NCI-H146 (cell line): Measurements from ENCODE around the gene MRNIP.

Experiments used
- DNase-seq: peaks from one replicate; lab custom pipeline; 2025; lab: John Stamatoyannopoulos, UW

Gene MRNIP, protein sequence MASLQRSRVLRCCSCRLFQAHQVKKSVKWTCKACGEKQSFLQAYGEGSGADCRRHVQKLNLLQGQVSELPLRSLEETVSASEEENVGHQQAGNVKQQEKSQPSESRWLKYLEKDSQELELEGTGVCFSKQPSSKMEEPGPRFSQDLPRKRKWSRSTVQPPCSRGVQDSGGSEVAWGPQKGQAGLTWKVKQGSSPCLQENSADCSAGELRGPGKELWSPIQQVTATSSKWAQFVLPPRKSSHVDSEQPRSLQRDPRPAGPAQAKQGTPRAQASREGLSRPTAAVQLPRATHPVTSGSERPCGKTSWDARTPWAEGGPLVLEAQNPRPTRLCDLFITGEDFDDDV

DNA sequence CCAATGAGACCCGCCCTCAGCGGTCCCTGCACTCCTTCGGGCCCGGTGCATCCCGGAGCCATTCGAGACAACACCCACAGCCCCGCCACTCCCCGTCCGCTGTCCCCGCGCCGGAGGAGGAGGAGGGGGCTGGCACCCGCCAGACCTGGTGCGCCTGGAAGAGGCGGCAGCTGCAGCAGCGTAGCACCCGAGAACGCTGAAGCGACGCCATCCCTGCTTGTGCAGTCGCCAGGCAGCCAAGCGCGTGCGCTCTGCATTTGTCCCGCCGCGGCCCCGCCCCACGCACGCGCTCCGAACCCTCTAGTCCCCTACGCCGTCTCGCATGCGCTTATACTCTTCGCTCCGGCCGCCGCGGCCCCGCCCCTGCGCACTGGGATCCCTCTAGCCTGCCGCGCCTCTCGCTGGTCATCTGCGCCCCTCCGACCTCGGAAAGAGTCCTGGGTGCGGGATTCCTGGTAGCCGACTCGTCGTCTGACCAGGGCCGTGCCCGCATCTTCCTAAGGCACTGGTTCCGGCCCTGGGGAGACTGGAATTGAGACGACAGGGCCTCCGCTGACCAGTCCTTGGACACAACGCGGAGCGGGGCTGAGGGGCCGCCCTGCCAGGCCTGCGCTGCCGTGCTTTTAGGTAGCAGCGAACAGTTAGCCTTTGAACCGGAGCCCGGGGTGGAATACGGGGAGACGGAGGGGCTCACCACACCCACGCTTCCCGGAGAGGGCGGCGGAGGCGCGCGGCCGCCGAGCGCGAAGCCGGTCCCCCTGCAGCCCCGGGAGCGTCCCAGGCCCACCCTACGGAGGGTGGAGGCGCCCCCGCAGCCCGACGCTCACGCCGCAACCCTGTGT, at the start of gene MRNIP:
Gene MRNIP (minus strand): TSS at position 232 of the 842 bp plus-strand sequence. CDS start 21 bp downstream, at position 211.
- DNase-seq = peak; percentile 92

DNA sequence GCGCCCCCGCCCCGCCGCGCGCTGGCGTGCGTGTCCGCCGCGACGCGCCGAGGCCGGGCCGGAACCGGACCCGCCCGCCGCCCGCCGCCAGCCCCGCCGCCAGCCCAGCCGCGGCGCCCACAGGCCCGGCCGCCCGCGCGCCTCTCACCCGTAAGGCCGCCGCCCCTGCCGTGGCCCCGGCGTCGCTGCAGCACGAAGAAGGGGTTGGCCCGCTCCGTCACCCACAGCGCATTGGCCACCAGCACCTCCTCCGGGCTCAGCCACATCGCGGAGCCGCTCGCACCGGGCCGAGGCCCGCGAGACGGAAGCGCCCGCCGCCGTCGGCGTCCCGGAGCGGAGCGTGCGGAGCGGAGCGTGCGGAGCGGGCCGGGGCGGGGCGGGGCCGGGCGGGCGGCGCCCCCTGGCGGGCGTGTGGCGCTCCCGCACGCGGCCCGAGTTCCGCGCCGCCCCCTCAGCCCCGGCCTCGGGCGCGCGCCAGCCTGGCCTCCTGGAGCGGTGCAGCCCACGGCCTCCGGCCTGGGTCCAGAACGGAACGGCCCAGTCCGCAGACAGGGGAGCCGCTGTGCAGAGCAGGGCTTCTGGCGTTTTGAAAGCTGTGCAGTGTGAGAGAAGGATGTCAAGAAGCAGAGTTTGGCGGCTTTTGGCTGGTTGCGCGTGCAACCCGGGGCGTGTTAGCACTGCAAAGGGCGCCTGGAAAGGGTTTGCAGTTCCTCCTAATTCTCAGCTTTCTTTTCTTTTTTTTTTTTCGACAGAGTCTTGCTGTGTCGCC, 49.1 kb upstream of the MRNIP start, which contains the start of gene TBC1D9B:
Gene TBC1D9B (minus strand): TSS at position 342 of the 769 bp plus-strand sequence. CDS start 76 bp downstream, at position 266.
- peak; percentile 48 for DNase-seq

DNA sequence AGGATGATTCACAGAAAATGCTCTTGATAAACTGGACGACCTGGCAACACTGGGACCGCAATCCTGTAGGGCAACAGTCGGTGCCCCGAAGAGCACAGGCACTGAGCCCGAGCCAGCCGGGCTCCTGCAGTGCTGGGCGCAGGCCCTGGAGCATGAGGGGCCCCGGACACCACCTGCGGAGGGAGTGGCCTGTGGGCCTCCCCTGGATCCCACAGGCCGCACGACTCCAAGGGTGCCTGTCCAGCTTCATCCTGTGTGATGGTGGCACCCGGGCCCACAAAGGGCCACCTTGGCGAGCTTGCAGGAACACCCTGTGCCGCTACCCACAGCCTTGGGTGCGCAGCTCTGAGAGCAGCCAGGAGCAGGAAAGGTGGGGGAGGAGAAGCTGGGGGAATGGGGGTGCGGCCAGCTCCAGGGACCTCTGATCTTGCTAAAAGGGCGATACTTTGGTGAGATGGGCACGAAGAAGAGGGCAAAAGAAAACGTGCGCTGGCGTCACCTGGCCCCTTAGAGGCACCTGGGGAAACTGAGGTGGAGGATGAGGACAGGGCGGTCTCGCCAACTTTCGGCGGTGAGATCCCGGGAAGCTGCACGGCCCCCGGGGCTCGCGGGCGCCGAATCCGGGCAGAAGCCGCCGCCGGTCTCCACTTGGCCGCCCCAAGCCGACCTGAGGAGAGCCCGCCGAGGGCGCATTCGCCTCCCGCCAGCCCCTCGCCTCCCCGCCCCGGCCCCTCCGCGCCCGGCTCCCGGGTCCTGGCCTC, 48.4 kb upstream of the MRNIP start:
- DNase-seq = peak; percentile 33

DNA sequence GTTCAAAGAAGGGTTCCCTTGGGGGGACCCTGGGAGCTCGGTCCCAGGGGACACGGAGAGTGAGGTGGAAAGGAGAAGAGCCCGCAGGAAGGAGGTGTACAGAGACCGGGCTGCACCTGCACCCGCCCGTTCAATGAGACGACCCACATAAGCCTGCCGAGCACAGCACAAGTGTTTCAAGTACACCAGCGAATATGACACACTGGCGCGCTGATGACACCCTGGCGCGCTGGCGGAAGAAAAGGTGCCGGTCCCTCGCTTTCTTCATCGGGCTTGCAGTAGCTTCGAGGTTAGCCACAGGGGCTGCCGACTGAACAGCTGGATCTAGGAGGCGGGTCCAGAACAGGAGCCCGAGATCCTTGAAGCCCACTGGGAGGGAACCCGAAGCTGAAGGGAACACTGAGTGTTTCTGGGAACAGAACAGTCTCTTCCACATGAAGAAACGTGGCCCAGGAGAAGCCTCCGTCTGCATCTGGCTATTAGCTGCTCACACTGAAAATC, 47.7 kb upstream of the MRNIP start:
- DNase-seq = no peak

DNA sequence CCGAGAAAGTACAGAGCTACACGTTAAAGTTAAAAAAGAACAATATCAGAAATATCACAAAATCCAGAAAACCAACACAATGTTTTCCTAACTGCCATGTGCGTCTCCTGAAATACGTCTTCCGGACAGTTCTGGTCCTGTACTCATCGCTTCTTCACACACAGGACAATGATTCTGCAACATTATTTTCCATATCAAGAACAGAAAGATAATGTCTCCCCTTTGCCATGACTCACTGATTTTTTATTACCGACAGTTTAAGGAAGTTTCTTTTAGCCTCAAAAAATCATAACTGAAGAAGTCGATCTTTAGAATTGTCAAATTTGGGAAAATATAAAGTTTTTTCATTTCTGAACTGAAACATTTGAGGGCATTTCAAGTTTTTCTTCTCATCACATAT, 46.5 kb upstream of the MRNIP start:
- DNase-seq = no peak

DNA sequence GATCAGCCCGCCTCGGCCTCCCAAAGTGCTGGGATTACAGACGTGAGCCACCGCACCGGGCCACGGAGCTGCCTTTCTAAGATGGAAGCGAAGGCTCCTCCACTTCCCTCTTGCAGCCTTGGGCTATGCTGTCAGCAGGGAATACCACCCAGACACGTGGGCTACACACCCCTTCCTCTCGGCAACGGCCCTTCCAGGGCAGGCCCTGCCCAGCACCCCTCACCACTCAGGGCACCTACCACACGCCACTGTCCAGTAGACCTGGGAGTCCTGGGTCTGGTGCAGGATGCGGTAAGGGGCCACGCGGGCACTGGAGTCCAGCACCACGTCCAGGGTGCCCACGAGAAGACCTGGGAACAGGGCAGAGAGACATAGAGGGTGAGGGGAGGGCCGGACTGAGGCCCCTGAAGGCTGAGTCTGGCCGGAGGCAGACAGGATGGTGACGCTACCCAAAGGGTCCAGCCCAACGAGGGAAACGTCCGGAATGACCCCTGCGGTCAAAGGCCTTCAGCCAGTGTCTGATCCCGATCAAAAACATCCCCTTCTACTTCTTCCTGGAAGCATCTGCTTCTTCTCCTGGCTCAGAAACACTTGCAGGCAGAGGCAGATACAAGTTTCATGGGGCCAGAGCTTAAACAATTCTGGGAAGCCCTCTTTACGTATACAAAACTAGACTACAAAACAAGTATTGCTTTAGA, 46.0 kb upstream of the MRNIP start:
- DNase-seq = no peak

DNA sequence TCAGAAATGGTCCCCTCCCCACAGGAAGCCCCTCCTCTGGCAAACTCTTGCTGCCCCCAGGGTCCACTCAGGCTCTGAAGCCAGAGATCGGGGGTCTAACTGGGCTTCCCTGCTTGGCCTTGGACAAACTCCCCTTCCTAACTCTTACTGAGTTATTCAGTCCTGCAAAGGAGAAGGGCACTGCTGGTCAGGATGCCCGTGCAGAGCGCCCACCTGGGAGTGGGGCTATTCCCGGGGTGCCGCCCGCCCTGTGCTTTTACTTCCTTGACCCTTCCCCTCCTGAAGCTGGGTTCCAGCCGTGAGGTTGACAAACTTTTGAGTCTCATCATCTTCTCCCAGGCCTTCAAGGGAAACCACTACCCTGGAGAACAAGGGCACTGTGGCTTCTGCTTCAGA, 44.1 kb upstream of the MRNIP start:
- DNase-seq = no peak

DNA sequence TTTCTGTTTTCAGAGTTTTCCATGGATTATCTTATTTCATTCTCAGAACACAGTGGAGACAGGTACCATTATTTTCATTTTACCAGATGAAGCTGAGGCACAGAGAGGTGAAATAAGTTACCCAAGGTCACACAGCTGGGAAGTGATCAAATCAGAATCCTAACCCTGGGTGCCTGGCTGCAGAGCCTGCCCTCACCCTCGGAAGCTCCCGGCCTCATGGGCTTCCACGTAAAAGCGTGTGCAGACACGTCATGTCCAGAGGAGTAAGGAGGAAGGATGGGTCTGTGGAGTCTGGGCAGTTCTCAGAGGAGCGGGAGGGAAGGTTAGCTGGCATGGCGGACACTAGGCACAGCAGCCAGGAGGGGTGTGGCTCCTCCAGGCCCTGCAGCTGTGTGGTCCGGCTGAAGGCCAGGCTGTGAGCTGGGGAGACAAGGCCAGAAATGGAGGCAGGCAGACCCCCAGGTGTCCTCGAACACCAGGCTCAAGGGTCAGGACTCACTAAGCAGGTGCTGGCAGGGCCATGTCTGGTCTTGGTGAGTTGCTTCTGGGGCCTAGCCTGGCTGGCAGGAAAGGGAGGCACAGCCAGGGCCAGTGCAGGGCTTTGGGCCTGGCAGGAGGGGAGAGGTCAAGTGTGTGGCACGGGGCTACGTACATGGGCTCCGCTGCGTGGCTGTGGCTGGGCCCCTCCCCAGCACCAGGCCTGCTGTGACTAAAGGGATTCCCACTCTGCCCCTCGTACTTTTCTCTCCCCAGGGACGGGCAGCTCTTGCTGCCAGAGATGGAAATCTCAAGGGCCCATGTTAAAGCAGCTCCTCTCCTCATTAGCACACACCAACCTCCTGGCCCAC, 43.5 kb upstream of the MRNIP start:
- no peak for DNase-seq

DNA sequence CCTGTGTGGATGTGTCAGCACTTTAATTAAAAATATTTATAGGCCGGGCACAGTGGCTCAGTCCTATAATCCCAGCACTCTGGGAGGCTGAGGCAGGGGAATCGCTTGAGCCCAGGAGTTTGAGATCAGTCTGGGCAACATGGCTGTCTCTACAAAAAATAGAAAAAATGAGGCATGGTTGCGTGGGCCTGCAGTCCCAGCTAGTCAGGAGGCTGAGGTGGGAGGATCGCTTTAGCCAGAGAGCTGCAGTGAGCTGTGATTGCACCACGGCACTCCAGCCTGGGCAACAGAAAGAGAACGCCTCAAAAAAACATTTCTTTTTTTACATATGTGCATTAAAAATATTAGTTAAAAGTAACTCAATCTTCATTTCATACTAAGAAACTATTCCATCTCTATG, 42.8 kb upstream of the MRNIP start:
- DNase-seq = no peak

DNA sequence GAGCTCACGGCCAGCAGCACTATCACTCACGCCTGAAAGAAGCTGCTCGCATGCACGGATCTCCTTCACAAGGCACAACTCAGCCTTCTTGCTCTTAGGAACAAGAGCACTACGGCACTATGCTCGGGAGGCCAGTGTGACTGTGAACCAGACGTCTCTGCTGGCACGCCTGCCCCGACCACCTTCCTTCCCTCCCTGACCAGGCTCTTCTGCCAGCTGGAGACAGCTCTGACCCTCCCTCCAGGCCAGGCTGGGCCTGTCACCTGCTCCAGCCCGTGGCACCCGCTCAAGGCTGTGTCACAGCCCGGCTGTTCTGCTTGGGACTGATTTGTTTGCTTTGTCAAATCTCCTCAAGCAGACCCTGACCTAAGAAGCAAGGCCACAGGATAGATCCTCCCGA, 42.1 kb upstream of the MRNIP start:
- DNase-seq = no peak

DNA sequence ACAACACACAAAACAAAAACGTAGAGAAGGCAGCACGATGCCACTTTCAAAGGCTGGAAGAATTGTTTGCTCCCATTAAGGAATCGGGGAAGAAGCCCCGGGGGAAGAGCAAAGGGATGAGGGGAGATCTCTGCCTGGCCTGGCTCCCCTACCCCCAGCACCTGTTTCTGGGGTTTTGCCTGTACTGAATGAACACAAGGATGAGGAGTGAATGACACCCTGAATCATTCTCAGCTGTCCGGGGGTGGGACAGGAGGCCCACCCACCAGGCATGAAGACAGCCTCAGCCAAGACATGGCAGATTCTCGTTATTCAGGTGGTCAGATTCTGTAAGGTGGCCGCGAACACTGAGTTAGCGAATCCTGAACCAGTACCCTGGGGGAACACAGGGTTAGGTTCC, 41.6 kb upstream of the MRNIP start:
- no peak for DNase-seq

DNA sequence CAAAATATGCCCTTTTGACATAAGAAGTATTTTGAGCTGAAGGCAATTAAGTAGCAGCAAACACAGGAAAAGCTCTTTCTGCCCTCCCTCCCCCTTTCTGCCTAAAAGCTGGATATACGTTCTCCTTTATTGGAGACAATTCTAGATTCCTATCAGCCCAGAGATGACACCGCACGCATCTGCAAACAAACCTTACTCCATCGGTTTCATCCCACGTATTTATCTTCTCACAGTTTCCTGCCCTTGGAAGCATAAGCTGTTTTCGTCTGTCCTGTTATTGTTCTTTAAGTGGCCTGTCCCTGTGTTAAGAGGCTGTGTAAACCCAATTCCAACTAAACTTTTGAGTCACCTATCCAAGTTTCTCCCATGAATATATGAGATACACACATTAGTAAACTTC, 37.2 kb upstream of the MRNIP start:
- no peak for DNase-seq

DNA sequence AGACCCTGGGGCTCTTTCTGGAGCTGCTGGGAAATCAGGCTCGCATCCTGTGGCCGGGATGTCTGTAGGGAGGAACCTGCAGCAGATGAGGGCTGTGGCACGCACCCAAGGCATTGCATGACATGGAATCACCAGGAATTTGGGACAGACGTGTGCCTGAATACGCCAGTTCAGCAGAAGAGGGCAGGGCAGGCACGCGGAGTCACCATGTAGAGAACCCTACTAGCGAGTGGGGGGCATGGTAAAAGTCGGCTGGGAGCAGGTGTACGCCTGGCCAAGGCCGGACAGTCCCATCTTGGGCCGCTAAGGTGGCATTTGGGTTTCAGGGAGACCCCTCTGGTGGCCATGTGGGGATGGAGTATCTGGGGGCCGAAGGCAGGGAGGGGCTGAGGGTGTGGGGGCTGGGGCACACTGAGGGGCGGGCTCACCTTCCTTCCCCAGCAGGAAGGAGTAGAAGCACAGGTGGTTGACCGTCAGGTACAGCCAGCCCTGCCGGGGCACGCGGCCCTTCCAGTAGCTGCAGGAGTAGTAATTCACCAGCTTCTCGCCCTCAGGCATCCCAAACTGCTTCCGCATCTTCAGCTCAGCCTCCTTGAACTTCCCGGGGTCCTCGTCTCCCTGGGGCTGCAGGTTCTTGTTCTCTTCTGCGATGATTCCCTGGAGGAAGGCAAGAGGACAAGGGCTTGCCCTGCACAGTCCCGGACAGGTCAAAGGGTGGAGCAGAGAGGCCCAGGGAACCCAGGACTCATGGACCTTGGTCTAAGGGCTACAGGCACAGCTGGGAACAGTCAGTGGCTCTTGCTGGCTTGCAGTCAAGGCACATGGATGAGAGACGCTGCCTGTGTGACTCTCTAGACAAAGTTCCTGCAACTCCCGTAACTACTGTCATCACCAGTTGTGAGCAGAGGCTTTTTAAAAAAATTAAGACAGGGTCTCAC, 35.6 kb upstream of the MRNIP start:
- DNase-seq = no peak

DNA sequence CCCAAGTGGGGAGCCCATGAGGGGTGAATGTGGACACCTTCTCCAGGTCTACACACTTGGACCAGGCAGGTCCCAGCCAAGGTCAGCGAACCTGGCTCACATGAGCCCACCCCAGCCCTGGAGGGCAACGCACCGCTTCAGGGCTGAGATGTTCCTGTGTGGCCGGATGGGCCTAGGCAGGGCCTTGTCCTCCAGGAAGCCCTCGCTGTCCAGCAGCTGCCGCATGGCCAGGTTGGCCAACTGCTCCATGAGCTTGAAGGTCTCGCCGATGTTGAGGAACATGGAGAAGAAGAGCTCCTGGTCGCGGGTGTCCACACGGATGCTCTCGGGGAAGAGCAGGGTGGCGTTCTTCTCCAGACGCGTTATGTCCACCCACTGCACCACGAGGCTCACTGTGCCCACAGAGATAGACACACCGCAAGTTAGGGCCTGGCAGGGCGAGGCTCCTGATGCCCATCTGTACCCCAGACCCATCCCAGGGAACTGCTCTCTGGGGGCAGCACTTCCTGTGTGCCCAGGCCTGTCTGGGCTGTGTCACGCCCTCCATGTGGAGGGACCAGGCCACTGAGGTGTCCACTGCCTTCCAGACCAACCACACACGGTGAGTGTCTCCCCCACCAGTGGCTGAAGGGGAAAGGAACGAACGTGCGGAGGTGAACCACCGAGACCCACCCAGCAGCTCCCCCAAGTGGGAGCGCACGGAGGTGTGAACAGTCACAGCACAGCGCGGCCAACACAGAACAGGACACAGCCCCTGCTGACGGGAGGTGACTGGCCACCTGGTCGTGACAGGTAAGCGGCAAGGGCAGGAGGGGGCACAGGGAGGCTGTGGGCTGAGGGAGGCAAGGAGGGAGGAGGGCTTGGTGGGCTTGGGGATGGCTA, 34.7 kb upstream of the MRNIP start:
- DNase-seq = no peak

DNA sequence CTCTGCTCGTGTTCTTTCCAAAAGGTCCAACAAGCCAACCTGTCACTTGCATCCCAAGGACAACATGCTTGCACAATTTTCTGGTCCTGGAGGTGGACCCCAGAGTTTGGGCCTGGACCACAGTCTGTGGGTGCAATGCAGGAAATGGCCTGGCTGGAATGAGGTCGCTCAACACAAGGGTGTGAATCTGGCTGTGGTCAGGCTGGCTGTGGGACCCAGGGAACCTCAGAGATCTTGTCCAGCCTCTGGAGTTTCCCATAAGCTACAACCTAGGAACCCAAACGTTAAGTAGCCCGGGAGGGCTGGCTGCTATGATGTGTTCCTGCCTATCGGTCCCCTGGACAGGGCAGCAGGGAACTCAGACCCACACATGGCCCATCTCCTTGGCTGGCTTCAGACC, 33.6 kb upstream of the MRNIP start:
- no peak for DNase-seq

DNA sequence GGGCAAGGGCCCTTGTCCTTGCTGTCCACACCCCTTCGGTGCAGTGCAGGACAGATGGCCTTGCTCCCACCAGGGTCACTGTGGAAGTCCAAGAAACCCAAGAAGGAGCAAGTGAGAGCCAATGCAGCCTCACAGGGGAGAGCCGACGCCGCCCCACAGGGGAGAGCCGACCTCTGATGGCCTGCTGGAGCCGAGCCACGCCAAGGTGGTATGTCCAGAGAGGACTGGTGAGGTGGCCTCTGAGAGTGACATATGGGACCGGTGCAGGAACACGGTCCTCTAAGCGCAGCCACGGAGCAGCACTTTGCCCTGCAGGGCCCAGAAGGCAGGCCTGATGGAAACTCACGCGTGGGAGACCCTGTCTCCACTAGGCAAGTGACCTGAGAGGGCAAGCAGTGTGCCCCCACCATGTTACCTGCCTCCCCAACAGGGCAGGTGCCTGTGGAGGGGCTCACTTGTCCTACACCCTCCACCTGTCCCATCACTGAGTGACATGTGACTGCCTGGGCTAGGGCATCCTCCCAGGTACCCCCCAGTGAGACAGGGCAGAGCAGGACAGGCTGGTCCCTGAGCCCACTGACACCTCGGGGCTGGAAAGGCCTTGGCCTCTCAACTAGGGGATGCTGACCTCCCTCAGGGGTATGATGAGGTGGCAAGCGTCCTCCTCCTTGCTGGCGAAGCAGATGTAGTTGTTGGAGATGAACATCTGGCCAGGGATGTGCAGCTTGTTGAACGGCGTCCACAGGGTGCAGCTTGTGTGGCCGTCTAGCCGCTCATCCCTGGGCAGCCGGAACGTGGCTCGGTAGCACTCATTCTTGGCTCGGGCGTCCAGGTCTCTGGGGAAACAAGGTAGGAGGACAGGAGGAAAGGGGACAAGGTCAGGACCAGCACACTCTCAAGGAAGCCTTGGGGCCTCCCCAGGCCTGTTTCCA, 32.4 kb upstream of the MRNIP start:
- DNase-seq = no peak

DNA sequence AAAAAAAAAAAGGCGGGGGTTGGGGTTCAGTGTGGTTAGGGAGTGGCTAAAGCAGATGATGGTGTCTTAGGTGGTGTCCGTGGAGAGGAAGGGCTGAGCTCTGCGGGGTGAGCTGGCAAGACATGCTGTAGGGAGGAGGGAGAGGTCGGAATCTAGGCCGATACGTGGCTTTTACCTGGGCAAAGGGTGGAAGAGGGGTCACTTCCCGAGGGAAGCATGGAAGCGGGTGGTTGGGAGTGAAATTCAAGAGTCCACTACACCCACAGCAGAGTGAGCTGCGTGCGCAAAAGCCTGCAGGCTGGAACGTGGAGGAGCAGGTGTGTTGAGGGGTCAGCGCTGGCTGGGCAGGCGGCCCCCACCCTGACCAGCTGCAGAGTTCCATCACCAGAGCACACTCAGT, 31.3 kb upstream of the MRNIP start:
- no peak for DNase-seq
